NCI-H2029 (cell line): ENCODE results near the gene CRADD.

Experiments
- DNase-seq: peaks from one replicate; lab custom pipeline; 2025; lab: John Stamatoyannopoulos, UW

The CRADD gene

DNA sequence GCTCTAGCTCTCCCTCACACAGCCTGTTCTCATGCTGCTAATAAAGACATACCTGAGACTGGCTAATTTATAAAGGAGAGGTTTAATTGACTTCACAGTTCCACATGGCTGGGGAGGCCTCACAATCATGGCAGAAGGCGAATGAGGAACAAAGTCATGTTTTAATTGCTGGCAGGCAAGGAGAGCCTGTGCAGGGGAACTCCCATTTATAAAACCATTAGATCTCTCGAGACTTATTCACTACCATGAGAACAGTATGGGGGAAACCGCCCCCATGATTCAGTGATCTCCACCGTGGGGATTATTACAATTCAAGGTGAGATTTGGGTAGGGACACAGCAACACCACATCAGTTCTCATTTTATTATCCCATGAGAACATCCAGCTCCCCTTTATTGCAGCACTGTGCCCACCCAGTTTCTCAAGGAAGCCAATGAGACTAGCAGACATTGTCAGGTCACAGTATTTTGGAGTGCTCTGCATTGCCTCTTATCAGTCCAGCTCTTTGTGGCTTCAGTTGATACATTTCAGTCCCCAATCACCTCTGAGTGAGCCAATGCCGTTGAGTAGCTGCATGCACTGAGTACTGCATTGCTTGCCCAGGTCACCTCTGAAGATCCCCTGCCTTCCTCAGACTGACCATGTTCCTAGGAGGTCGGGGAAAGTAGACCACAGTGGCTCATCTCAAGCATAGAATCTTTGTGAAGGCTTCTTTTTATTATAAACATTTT, 131.2 kb downstream of the CRADD start:
- no peak for DNase-seq

DNA sequence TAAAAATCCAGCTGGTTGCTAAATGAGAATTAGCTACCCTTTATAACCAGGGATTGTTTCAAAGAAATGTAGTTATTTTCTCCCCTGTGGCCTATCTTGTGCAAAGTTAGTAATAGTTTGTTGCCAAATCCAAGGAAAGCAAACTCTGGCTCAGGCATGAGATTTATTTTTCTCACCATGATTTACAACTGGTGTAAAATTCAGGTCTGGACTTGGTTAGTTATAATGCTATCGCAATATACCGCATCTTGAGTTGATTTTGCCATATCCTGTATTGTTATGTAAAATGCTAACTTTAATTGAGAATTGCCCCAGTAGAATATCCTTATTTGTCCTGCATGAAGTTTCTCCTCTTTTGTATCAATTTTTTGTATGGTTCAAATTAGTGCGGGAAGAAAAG, 135.5 kb downstream of the CRADD start:
- DNase-seq = no peak

DNA sequence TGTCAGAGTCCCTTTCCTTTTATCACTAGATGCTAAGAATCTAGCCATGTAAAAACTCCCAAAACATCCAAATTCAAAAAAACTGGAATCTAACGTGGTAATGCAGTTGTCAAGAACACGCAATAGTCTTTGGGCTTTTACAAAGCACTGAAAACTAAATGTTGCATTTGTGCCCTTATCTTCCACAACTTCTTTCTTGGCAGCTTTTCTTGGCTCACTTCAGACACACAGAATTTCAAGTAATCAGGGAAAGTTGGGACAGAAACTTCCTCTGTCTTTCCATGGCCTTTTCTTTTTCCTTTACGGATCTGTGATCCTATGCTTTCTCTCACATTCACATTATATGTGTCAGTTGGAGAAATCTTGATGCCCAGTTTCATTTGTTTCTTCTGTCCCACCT, 136.0 kb downstream of the CRADD start:
- no peak for DNase-seq

DNA sequence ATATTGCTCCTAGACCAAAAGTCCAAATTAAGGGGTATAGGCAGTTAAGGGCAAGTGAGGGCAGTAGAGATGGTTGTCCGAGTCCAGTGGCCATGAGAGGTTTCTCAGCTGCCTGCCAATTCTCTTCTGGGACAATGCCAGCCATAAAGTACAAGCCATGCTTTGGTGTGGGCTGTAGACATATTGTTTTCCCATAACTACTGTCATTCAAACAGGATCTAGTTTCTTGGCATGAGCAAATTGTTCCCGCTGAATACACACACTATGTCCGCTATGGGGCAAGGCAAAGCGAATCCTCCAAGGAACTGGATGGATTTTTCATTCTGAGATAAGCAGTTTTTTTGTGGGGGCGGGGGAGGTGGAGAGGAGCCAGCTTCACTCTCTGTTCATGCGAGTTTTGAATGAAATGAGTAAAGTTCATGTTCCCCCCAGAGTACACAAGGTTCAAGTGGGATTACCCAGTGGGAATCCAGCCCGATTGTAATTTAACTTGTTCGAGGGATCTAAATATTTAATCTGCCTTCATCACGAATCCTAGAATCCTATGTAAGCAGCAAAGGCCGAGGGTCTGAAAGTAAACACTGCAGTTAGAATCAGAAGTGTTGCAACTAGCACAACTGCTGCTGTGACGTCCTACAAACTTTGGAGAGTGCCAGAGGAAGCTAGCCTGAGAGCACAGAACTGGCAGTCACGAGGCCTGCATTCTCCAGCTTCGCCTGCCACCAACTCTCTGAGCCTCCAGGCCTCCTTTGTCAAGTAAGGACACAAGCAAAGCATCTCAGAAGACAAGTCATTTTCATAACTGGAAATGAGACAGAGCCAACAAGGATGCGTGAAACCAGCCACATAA, 137.0 kb downstream of the CRADD start:
- peak; percentile 15 for DNase-seq

DNA sequence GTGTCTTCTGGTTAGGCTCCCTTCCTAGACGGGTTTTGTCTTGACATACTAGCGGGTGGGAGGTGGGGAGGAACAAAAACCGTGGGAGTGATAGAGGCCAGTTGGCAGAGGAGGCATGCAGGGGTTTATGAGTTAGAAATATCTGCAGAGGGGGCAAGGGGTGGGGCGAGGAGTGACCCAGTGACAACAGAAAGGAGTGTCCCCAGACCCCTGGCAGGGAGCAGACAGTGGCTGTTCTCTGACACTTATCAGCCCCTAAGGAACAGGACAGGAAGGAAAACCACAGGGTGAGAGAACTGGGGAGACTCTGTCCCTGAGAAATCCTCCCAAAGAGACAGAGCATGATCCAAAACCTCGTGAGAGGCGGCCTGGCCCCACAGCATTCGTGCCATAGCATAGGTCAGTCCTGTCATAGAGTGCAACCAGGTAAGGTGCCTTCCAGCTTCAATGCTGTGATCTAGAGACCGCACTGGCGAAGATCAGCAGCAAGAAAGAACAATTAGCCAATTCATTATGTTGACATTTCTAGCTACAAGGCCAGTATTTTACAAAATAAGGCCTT, 141.4 kb downstream of the CRADD start:
- DNase-seq = no peak

DNA sequence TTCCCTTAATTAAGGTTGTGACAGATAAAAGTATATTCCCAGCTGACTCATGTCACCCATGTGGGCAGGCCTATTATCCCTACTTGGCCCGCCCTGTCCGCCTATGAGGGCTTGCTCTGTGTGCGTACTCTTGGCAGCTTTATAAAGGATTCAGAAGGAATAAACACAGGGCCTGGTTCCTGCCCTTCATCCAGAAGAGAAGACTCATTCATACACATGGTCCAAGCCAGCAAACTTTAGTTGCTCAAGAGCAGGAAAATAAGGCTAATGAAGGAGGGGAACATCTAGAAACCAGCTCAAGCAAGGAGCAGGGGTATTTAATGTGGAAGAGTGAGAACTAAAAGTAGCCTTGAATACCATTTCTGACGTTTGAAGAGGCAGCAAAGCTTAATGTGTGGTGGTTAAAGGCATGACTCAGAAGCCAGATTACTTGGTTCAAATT, 141.9 kb downstream of the CRADD start:
- DNase-seq = no peak

DNA sequence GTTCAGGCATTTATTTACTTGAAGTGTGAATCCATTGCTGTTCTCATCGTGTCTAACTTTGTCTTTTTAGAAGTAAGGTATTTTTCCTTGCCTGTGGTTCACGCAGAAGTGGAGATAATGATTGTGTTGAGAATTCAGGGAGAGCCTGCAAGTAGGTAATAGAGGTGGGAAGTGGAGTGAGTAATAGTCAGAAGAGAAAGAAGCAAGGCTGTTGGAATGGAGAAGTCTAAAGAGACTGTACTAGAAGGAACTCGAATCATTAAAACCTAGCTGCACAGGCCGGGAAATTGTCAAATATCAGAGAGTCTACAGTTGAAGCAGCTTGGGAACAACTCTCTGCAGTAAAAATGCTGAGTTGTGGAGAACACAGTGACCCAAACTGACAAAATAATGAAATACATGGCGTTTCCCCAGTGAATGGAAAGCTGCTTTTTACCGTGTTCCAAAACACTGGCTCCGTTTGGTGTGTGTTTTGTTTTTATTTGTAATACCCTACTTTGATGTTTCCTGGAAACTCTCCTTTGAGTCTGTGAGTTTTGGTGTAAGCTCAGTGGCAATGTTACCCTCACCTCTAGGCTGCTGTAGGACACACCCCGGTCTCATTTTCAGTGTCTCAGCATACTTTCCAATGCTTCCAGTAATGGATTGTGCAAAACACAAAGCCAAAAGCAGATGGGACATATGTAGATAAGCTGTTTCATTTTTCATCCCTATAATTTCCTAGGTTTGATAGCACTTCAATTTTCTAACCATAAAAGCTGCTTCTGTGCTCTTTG, 146.6 kb downstream of the CRADD start:
- no peak for DNase-seq

DNA sequence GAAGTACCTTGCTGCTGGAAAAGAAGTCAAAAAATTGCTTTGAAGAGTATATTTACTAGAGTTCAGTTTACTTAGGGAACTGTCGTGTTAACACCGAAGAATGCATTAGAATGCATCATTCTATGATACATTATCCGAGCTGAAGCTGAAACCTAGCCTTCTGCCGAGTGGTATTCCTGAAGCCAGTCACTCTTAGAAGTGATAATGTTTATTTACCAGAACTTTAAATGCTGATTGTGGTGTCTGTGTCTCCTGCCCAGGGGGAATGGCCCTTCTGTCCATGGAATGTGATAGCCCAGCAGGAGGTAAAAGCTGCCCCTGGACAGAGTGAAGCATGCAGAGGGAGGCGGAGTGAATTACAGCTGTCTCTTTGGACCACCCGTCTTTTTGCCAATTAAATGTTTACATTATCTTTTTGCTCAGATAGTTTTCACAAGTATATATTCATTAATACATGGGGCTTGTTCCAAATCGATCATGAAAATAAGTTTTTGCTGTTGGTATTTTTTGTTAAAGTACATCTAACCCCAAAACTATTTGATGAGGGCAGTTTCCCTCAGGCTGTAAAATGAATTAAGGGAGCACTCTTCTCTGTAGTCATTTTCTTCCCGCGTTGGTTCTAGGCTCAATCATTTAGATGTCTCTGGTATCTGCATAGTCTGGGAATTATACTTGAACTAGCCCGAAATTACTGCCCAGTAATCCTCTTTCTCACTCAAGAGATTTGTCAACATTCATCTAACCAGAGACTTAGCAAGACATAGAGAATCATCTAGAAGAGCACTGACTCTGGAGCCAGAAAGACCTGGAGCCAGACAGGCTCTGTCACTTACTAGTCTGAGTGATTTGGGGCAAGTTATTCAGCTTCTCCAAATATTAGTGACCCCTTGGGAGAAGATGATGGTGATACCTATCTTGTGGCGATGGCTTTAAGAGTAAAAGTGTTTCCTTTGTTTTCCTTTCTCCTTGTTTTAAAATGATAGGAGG, 147.6 kb downstream of the CRADD start:
- no peak for DNase-seq

DNA sequence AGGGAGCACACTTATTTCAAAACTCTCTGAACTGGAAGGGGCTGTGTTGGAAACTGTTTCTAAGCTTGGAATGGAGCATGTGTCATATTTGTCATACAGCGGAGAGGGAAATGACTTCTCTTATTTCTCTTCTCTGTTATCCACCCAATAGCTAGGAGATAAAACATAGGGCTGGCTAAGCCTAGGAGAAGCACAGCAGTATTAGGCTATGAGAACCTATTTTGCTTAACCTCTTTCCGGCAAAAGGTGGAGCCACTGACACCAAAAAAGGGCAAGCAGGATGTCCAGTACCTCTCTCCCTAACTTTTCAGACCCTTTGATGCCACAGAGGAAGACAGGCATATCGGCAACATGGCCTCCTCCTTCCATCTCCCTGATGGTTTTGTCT, 148.3 kb downstream of the CRADD start:
- DNase-seq = no peak

DNA sequence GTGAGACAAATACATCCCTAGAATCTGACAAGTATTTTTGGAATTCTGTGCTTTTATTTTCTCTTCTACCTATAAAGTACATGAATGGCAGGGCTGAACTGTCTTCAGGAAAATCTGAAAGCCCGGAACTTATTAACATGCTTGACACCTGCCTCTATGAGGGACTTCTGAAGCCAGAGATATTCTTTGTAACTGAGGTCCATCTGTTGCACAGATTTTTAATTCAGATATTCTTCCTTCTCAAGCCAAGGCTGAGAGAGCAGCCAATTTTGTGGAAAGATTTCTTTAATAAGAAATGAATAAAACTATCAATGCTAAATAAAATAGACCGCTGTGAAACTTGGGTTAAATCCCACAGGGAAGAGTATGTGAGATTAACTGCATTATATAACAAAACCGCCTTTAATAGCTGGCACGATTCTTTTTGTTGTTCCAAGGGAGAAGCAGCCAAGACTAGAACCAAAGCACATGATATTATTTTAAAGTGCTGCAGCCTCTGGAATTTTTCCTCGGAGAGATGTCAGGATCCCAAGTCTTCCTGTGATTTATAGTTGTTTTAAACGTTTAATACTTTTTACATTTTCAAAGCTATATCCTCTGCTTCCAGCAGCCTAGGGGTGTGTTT, 148.9 kb downstream of the CRADD start:
- DNase-seq = no peak

DNA sequence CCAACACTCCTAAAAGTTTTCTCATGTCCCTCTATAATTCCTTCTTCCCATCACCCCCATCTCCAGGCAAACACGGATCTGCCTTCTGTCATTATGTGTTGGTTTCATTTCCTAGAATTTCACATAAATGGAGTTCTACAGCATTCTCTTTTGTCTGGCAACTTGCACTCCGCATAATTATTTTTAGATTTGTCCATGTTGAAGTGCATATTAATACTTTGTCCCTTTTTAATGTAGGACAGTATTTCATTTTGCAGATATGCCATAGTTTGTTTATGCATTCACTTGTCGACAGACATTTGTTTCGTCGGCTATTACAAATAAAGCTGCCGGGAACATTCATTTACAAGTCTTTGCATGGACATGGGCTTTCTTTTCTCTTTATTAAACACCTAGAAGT, 150.0 kb downstream of the CRADD start:
- no peak for DNase-seq

DNA sequence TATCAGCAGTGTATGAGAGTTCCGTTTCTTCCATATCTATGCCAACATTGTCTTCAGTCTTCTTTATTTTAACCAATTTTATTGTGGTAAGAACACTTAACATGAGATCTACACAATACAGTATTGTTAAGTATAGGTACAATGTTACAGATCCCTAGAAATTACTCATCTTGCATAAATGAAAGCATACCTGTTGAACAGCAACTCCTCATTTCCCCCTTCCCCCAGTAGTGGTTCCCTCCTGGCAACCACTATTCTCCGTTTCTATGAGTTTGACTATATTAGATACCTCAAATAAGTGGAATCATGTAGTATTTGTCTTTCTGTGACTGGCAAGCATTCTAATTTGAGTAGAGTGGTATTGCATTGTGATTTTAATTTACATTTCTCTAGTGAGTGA, 150.5 kb downstream of the CRADD start:
- DNase-seq = no peak

DNA sequence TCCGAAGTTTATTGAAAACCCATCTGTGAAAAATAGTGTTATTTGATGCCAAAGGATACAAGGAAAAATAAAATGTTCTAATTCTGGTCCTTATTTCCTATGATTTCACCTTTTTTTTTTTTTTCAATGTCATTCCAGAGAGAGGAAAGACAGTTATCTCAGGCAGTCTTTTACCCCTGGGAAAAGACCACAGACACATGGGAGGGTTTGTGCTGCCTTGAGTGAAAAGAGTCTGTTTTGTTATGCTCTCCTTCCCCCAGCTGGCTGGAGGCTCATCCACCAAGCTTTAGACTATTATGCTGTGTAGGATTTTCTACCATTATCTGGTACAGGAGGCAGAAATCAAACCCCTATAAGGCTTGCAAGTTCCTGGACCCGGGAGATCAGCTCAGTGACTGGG, 151.8 kb downstream of the CRADD start:
- DNase-seq = no peak

DNA sequence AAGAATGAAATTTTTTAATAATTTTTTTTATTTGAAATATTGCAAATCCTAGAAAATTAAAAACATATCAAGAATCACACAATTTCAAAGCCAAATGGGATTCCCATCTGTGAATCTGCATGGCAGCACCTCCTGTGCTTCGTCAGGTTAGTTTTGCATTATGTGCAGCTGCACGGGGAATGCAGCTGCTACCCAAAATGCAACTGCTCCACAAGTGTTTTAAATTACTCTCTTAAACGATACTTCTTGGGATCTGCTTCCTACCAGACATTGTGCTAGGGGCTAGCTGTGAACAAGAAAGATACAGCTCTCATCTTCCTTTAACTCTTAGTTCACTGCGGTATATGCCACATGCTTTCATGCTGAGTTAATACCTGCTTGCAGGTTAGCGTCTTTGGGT, 154.2 kb downstream of the CRADD start:
- DNase-seq = no peak

DNA sequence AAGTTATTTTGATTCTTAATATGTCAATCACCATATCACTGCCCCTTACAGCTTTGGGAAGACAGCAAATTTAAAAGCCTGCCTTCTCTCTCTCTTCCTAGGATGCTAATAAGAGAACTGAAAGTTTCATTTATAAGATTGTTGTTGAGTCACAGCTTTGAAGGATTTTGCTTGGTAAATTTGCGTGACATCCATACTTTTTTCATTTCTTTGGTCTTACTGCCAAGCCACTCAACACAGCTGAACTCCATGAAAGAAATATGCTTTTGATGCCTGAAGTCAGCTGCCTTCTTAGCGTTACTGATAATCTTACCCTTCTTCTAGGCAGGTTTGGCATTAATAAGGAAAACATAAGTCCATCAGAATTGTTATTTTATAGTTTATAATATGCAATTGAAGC, 155.0 kb downstream of the CRADD start:
- DNase-seq = no peak

DNA sequence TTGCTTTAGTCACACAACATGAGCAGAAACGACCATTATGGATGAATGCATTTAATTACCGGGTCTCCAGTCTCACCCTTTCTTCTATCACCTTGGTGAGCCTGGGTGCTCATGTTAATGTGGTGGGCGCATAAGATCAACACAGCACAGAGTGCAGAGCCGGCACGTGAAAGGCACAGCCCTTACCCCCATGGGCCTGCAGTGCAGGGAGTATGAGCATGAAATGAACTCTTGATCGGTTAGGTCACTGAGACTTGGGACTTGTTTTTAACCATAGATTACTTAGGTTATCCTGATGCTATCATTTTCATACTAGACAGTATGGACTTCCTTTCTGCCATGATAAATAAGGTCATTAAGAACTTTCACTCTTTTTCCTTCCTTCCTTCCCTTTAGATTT, 156.8 kb downstream of the CRADD start:
- DNase-seq = no peak

DNA sequence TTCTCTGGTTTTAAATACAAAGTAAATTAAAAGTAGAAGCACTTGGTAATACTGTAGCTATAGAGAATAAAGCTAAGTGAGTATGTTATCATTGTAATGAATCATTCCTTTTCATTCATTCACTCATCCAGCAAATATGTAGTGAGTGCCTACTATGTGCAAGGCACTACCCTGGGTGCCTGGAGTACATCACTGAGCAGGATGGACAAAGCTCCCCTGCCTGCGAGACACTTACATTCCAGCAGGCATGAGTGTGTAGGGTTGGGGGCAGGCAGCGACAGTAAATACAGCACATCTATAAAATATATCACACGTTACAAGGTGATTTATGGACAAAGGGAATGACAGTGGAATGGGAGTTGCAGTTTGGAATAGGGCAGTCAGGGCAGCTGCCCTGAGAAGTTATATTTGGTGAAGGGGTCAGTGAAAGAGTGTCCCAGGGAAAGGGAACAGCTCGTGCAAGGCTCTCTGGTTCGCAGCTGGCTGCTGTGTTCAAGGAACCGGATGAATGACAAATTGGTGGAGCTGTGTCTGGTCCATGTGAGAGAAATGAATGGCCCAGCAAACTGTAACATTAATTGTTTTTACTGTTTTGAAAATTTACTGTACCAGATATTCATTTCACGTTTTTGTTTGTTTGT, 159.6 kb downstream of the CRADD start:
- no peak for DNase-seq

DNA sequence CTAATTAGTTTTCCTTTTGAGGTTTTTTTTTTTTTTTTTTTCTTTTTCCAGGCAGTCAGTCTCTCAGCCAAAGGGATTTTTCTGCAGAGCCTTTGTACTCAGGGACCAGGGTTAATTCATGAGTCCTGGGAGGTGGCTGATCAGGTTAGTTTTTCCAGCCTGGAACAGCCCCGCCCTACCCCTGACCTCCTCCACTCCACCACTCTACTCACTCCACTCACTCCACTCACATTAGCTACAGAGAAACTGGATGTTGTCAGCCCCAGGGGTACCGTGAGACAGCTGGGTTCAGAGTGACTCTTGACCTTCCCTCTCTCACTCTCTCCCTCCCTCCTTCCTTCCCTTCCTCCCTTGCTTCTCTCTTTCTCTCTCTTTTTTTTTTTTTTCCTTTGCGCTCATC, 161.0 kb downstream of the CRADD start:
- no peak for DNase-seq

DNA sequence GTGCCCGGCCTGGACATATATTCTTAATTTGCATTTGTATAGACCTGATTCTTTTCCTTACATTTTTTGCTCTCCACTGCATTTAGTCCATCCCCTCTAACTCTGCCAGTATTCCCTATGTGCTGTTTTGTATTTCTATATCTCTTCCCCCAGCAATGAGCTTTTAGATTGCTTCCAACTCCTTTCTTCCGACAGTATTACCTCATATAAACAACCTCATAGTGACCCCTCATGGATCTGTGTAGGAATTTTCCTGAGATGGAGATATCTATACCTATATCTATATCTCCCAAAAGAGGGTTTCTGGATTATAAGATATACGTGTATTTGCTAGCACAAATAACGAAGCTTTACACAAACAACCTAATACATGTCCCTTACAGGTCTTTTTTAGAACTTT, 161.9 kb downstream of the CRADD start:
- no peak for DNase-seq

DNA sequence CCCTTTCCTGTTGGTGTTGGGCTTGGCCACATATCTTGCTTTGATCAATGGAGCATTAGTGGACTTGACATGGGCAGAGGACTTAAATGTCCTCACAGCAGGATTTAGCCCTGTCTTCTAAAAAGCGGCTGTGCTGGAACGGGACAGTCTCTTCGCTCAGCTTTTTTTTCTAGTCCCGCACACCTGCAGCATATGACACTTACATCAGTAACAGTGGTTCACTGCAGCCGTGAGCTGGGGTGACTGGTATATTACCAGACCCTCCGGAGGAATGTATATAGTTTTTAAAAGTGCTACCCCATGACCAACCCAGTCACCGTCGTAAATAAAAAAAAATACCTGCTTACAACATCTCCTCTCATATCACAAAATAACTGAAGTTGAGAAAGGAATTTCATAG, 164.5 kb downstream of the CRADD start:
- DNase-seq = no peak
